OCI-LY7 (cell line): ENCODE results near the gene CDYL.

Source experiments
- CTCF ChIP-seq: fragments of 200-600 bp; sonication (generic); conservative IDR thresholded peaks from 2 replicates; pipeline ENCODE4 v1.5.1; 2014; ENCODE audit warnings: mild to moderate bottlenecking, antibody characterized with exemption, low read length, moderate library complexity, mixed read lengths
- EZH2phosphoT487 ChIP-seq: fragments of 200-600 bp; sonication (generic); IDR thresholded peaks from 2 replicates; pipeline ENCODE4 v1.6.1; 2018; ENCODE audit warnings: low read depth, borderline replicate concordance, mild to moderate bottlenecking, mixed run types, antibody characterized with exemption, low read length, moderate library complexity, mixed read lengths

DNA sequence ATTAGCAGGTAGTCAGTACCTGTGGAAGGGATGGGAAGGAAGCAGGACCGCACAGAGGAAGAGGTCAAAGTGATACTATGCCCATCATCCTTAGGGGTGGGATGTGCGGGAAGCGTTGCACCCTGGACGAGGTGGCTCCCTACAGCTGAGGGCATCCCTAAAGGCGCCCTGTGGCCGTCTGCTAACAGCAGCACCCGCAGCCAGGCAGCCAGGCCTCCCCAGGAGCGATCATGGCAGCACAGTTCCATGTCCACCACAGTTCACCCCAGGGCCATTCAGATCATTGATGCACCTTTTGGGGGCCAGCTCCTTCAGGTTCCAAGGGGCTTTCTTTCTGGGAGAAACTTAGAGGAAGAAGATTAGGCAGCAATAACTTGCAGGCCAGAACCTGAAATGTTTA, 168.1 kb downstream of the CDYL start:
- TF ChIP-seq CTCF: no peak
- TF ChIP-seq EZH2phosphoT487: no peak
